Measurements from ENCODE around the gene PAXX.

The PAXX gene

DNA sequence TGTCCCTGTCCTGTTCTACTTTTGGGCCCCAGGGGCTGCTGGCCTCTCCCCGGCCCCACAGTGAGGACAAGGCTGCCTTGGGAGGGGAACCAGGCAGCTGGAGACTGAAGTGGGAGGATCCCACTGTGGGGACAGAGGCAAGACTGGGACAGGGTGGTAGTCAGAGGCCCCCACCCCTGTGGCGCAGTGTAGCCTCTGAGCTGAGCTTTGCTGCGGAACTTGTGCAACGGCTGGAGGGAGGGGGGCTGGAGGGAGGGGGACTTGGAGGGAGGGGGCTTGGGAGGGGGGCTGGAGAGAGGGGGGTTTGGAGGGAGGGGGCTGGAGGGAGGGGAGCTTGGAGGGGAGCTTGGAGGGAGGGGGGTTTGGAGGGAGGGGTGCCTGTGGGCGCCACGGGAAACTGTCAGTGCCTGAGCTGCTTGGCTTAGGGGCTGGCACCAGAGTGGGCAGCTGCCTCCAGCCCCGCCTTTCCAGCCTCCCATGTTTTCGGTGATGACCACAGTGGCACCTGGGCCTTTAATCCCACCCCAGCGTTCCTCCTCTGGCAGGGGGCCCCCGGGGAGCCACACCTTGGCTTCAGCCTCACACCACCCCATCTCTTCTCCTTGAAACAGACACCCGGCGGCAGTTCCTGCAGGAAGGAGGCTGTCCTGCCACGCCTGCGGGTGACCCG is 42.0 kb downstream of the PAXX start:
- no peak for DNase-seq

DNA sequence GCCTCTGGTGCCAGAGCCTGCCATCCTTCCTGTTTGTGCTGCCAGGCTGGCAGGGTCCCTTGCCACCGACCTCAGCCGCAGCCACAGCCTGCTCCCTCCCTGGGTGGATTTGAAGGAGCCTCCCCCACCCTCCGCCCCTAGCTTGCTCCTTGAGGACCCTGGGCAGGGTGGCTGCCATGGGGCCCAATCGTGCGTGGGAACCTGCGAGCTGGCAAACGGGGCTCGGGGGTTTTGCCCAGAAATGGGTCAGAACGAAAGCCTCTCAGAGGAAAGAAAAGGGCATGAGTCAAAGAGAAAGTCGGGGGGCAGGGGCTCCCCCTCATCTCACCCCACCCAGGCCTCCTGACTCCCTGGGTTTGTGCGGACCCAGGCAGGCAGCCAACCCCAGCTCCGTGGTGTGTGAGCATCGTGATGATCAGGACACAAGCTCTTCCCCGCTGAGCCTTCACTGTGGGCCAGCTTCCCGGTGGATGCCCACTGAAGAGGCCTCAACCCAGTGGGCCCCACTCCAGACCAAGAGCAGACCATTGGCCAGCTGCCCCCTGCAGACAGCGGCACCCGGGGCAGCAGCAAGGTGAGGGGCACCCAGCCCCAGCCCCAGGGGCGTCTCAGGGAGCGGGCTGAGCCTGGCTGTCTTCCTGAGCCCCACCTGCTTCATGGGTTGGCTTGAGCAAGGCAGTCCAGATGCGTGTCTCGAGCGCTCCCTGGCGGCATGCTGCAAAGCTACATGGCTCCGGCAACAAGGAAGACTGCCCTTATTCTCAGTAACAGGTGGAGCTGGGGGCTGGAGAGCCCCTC is 42.7 kb downstream of the PAXX start:
- peak; percentile 67 for DNase-seq

DNA sequence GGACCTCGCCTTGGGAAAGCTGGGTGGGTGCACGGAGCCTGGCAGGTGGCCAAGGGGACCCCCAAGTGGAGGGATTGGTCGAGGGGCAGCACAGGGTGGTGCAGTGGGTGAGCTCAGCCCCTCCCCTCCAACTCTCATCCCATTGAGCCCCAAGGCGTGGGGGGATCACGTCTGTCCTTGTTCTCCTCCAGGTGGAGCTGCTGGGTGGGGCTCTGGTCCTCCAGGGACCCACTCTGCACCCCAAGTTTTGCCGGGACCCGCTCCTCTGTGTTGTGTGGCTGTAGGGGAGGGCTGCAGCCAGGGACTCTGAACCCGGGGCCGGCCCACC is 43.2 kb downstream of the PAXX start:
- DNase-seq: no peak

DNA sequence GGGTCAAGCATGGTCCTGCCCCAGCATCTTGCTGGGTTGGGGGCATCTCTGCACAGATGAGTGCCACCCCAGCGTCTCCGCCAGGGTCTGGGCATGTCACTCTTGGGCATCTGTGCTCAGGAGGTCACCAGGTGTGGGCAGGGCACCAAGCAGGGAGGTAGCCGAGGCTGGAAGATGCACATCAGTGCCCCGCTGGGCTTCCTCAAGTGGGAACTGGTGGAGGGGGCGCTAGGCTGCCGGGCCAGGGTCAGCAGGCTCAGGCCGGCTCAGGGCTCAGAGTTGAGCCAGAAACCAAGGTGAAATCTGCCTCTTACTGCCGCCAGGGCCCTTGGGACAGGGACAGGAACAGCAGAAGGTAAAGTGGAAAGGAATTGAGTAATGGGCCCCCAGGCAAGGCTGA is 43.7 kb downstream of the PAXX start:
- no peak for DNase-seq

DNA sequence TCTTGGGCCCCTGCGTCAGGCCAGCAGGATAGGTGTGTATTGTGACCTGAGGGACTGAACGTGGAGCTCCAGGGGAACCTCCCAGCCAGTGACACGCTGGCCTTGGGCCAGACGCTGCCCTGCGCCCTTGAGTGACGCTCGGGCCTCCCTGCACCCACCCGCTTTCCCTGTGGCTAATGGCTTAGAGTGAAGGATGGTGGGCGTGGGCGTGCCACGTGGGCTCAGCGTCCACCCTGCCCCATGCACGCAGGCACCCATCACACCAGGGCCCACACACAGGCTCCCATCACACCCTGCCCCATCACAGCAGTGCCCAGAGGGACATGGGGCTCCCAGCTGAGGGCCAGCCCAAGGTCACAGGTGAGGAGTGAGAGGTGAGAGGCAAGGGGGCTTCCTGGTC is 44.8 kb downstream of the PAXX start:
- no peak for DNase-seq

DNA sequence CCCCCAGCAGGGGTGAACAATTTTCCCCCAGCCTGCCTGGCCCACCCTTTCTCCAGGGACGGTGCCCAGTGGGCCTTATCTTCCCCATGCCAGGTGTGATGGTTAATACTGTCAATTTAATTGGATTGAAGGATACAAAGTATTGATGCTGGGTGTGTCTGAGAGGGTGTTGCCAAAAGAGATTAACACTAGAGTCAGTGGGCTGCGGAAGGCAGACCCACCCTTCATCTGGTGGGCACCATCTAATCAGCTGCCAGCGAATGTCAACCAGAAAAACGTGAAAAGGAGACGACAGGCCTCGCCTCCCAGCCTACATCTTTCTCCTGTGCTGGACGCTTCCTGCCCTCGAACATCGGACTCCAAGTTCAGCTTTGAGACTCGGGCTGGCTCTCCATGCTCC is 45.3 kb downstream of the PAXX start:
- DNase-seq: no peak

DNA sequence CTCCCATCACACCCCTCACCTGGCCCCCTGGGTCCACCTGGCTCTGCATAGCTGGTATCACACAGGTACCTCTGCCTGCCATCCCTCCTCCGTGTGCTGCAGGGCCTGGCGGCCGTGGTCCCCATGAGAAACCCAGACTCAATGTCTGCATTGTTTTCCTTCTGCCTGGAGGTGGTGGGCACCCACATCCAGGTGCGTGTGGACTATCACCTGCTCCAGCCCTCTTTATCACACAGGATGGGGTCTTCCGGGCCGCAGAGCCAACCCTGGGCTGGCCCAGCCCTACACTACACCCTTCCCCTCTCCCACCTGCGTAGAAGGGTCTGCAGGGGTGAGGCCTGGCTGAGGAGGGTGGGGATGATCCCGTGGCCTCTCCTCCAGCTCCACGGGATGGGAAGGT is 46.7 kb downstream of the PAXX start:
- no peak for DNase-seq

DNA sequence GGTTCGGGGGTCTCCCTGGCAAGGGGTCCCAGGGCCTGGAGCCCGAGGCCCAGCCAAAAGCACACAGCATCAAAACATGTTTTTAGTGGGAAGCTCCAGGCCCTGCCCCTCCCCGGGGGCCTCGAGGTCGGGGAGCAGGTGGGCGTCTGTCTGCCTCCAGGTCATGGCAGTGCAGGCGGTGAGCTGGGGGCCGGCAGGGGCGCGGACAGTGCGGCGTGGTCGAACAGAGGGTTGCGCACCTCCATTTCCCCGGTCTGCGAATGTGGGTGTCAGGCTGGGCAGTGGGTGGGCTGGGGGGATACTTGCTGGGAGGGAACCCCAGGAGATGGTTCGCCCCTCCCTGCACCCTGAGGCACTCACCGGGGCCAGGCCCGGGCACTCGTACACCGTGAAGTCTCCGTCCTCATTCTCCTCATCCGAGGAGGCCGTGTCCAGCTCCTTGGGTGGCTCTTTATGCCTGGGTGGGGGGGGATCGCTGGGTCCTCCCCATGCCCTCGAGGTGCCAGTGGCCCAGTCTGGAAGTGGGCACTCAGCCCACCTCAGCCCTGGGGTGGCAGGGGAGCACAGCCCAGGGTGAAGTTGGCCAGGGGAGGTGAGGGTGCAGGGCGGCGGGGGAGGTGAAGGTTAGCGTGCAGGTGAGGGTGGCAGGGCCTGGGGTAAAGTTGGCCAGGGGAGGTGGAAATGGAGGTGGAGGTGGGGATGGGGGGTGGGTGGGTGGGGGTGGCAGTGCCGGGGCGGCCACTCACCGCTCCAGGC is 47.6 kb downstream of the PAXX start:
- DNase-seq: no peak

DNA sequence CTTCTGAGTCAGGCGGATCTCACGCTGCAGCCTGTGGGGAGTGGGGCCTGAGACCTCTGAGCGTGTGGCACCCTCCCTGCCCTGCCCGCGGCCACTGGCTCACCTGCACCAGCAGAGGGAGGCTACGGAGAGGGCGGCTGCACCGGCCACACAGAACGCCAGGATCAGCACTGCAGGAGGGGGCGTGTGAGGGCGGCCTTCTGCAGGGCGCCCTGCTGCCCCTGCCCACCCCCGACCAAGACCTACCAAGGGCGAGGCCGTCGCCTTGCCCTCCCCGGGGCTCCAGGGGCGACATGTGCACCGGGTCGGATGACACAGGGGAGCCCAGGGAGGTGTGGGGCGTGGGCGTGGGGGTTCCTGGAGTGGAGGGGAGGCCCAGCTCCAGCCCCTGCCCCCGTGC is 48.3 kb downstream of the PAXX start:
- no peak for DNase-seq

DNA sequence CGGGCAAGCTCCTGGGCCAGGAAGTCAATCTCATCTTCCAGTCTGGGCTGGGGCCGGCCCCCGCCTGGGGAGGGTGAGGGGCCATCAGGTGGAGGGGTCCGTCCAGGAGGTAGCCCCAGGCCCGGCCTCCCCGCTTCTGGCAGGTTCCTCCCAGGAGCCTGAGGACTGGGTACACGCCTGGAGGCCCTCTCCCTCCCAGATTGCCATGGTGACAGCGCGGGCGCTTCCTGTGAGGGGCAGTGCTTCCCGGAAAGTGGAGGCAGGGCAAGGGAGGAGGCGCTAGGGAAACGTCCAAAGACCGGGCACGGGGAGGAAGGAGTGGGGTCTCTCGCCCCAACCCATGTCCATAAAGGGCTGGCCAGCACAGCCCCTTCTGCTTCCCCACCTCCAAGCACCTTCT is 48.9 kb downstream of the PAXX start:
- DNase-seq: no peak

DNA sequence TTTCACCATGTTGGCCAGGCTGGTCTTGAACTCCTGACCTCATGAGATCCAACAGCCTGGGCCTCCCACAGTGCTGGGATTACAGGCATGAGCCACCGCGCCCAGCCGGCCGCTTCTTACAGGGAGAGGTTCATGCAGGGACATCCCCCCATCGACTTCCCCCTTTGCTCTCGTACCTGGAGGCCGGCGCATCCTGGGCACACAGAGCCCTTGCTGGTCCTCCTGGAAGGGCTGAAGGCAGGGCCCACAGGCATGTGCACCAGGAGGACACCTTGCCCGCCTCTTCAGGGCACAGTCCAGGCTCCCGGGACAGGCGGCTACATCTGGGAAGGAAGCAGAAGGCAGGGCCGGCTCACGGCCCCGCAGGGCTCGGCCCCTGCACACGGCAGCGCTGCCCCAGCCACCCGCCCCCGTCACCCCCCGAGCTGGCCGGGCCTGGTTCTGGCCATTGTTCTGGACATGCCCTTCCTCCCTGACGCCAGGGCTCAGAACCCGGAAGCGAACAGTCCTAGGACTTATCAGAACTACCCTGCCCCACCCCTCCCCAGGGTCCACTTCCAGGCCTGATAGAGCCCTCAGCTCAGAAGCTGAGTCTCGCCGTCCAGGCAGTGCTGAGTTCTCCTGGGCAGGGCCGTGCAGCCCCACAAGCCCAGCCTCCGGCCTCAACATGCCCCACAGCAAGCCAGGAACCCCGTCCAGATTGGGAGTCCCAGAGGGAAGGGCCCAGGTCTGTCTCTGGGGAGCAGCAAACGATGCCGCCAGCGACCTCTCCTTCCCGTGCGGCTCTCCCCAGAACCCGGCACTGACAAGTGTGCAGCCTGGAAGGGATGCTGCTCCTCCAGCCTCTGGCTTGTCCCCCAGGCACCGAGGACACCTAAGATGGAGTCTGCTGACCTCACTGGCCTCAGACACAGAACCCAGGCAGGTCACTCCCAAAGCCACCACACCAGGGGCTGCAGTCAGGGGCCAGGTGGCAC is 50.8 kb downstream of the PAXX start:
- no peak for DNase-seq

Measured in effector CD8-positive, alpha-beta T cell (primary cell).